ENCODE measurements around the gene PARN. TPM values are rescaled to one million over a fixed set of nuclear protein-coding genes. Genes with fewer than 3 reads are reported as not detected.
"Not testable (repeated sequence)": the region's sequence is repeated elsewhere in the genome, so short reads cannot be mapped to it uniquely, and the experiment has no call there.

PARN gene
- total RNA-seq, 4 donors from 2014 or later, result 11.4 to 26.9 (median 20.7) TPM

DNA sequence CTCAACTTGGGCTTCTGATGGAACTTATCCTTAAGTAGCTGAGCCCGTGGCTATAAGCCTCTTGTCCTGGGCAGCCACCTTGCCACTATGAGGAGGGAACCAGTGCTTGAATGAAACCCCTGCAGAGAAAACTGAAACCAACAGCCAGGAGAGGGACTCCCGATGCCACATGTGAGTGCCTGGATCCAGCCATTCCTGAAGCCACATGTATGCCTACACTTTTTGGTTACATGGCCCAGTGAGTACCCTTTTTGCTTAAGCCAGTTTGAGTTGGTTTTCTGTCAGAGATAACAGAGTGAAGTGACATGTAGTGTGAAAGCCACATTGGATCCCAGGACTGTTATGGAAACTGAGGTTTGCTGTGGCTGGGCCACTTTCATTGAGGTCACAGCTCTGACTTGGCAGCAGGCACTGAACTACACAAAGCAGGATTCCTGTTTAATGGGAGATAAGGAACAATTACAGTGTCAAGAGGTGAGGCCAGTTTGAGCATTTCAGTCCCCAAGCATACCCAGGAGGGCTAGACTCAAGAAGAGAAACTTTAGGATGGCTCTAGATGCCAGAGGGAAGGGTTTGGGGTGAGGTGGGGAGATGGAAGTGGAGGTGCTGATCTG lies 222.2 kb downstream of the PARN start:
- no peak for TF ChIP-seq POLR2A (IDR thresholded peaks at IDR 0.05)
- TF ChIP-seq, protein P1, sequence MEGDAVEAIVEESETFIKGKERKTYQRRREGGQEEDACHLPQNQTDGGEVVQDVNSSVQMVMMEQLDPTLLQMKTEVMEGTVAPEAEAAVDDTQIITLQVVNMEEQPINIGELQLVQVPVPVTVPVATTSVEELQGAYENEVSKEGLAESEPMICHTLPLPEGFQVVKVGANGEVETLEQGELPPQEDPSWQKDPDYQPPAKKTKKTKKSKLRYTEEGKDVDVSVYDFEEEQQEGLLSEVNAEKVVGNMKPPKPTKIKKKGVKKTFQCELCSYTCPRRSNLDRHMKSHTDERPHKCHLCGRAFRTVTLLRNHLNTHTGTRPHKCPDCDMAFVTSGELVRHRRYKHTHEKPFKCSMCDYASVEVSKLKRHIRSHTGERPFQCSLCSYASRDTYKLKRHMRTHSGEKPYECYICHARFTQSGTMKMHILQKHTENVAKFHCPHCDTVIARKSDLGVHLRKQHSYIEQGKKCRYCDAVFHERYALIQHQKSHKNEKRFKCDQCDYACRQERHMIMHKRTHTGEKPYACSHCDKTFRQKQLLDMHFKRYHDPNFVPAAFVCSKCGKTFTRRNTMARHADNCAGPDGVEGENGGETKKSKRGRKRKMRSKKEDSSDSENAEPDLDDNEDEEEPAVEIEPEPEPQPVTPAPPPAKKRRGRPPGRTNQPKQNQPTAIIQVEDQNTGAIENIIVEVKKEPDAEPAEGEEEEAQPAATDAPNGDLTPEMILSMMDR (IDR thresholded peaks at IDR 0.05), result no peak
- intact Hi-C loops (cut with DNase I), result no loop called here
- no peaks in the 10 kb centered on the region for H3K27me3 ChIP-seq
- H3K36me3 ChIP-seq, result no peaks in the 10 kb centered on the region
- H3K27ac ChIP-seq, result no peak overlapping the region
- H3K4me3 ChIP-seq, result no peak overlapping the region
- DNase-seq, result no peak
- peaks cover 0 to 12% (median 0%) of the 10 kb centered on the region in 3 donors for H3K4me1 ChIP-seq
- WGBS, 2 donors, result 93% methylated on average over 2 of the region's 2 CpGs; no CpG with 5 or more reads in 1 of the 2 donors
- no peaks in the 10 kb centered on the region for H3K9me3 ChIP-seq

DNA sequence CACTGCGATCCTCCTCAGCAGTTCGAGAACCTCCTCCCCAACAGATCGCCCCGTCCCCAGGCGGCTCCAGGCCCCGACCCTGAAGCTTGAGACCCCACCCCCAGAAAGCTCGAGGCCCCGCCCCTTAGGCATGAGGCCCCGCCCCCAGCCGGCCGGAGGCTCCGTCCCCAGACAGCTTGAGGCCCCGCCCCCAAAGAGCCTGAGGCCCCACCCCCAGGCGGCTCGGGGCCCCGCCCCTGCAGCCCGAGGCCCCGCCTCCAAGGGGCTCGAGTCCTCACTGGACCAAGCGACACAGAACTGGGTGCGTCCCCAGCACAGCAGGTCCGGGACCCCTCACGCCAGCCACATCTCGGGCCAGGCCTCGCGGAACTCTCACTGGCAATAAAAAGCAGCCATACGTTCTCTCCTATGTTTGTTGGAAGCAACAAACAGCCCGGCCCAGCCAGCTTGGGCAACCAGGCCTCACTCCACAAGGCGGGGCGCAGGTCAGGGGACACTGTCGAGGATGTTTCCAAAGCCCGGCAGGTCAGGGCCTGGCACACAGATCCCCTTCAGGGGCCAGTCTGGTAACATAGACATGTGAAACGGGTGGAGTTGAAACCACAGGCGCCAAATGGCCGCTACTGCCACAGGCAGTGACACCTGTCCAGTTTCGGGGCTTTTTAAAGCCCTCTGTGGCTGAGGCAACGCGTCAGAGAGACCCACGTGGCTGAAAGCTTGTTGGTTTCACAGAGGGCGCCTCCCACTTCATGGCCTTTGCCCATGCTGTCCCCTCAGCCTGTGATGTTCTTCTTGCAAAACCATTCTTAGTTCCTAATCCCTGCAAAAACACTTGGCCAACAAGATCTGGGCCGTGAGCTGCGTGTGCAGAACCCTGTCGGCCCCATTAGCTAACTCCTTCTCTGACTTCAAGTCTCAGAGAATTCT lies 224.2 kb downstream of the PARN start:
- 54 to 55% methylated on average over 6 to 14 of the region's 43 CpGs for WGBS, 2 donors
- H3K4me1 ChIP-seq, result peaks cover 0 to 17% (median 0%) of the 10 kb centered on the region in 3 donors
- intact Hi-C loops (cut with DNase I), result no loop called here
- no peaks in the 10 kb centered on the region for H3K9me3 ChIP-seq
- H3K36me3 ChIP-seq, result no peaks in the 10 kb centered on the region
- DNase-seq, result no peak
- no peak for TF ChIP-seq POLR2A (IDR thresholded peaks at IDR 0.05)
- TF ChIP-seq, protein P1 (IDR thresholded peaks at IDR 0.05), result no peak
- H3K27me3 ChIP-seq, result no peaks in the 10 kb centered on the region
- H3K4me3 ChIP-seq, result no peak overlapping the region
- H3K27ac ChIP-seq, result peak overlapping the region in 3 of 4 donors; percentile 17 to 73 (median 54)

DNA sequence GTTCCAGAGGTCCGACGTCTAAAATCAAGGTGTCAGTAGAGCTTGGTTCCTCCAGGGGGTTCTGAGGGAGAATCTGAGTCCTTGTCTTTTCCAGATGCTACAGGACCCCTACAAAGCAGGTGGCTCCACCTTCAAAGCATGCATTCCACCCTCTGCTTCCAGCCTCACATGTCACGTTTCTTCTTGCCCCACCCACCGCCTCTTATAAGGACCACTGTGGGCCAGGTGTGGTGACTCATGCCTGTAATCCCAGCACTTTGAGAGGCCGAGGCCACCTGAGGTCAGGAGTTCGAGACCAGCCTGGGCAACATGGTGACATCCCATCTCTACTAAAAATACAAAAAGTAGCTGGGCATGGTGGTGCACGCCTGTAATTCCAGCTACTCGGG lies 227.1 kb downstream of the PARN start:
- intact Hi-C loops (cut with DNase I); H3K9me3 ChIP-seq: not testable (repeated sequence)

DNA sequence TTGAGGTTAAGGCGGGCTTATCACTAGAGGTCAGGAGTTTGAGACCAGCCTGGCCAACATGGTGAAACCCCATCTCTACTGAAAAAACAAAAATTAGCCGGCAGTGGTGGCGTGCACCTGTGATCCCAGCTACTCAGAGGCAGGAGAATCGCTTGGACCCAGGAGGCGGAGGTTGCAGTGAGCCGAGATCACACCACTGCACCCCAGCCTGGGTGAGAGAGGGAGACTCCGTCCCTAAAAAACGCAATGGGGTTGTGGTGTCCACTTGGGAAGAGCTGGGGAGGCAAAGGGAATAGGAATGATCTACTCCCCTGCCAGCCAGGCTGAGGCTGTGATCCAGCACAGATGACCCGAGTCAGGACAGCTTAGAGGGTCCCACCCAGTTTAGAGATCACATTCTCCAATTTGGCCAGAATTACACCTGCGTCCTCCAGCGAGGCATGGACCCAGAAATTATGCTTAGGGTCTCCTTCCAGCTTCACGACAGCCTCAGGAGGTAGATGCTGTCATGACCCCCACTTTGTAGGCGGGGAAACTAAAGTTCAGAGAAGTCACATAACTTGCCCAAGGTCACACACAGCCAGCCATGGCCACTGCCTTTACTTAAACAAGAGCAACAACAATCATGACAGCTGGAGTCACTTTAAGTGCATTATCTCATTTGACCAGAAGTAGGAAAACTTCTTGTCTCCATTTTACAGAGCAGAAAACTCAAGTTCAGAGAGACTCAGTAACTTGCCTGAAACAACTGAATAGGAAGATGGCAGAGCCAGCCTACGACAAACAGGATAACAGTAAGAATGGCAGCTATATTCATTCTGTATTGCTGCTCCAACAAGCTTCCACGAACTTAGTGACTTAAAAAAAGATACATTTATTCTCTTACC lies 227.7 kb downstream of the PARN start:
- intact Hi-C loops (cut with DNase I); H3K27ac ChIP-seq; H3K36me3 ChIP-seq; DNase-seq; H3K4me3 ChIP-seq; H3K9me3 ChIP-seq; H3K27me3 ChIP-seq: not testable (repeated sequence)
- peaks cover 8 to 46% (median 18%) of the 10 kb centered on the region in 3 donors for H3K4me1 ChIP-seq
- WGBS, 2 donors, result 79 to 88% methylated on average over 5 to 6 of the region's 15 CpGs

More for the DNA sequence above, 227.1 kb downstream of the PARN start:
- H3K36me3 ChIP-seq, H3K27me3 ChIP-seq, H3K4me3 ChIP-seq, DNase-seq, H3K27ac ChIP-seq: not testable (repeated sequence)
- H3K4me1 ChIP-seq, result peaks cover 8 to 44% (median 18%) of the 10 kb centered on the region in 3 donors
- 58 to 98% methylated on average over 5 to 7 of the region's 8 CpGs for WGBS, 2 donors

DNA sequence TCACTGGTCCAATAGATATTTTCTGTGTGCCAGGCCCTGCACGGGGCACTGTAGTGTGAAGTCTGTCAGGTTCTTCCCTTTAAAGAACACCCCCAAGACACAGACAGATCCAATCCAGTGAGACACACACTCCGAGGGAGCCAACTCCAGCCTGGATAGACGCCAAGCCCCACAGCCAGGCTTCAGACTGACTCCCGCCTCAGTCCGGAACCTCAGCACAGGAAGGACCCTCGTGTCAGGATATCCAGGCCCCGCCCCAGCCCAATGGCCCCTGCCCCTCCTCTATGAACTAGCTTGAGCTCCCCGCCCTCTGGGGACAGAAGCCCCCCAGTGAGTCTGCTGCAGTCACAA lies 228.4 kb downstream of the PARN start:
- H3K4me3 ChIP-seq; intact Hi-C loops (cut with DNase I); H3K27ac ChIP-seq; H3K36me3 ChIP-seq; H3K27me3 ChIP-seq; DNase-seq; H3K9me3 ChIP-seq: not testable (repeated sequence)
- no CpG with 5 or more reads among the region's 8 CpGs for WGBS, 2 donors
- peaks cover 8 to 46% (median 18%) of the 10 kb centered on the region in 3 donors for H3K4me1 ChIP-seq

DNA sequence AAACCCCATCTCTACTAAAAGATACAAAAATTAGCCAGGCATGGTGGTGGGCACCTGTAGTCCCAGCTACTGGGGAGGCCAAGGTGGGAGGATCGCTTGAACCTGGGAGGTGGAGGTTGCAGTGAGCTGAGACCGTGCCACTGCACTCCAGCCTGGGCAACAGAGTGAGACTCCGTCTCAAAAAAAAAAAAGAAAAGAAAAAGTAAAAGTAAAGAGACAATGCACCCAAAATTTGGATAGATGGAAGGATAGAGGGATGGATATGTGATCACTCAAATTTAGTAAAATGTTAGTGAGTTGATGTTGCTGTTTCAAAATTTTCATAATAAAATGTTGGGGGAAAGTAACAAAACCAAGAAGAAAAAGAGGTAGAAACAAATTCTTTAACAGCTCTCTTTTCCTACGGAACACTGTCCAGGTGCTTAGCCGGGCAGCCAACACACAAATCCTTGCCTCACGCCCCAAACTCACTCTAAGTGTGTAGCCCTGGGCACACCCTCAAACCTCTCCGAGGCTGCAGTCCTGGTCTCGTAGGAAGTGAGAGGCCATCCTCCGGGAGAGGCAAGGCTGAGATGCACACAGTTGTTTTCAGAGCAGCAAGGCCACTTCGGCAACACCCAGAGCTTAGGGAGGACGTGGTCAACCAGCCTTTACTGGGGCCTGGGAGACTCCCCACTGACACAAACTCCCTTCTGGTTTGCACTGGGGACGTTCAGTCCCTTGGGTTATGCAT lies 228.9 kb downstream of the PARN start:
- H3K9me3 ChIP-seq; H3K4me3 ChIP-seq; H3K27ac ChIP-seq; DNase-seq; H3K36me3 ChIP-seq; intact Hi-C loops (cut with DNase I); H3K27me3 ChIP-seq: not testable (repeated sequence)
- H3K4me1 ChIP-seq, result peaks cover 8 to 46% (median 18%) of the 10 kb centered on the region in 3 donors
- 73 to 74% methylated on average over 10 to 12 of the region's 12 CpGs for WGBS, 2 donors
